Mesendoderm (in vitro differentiated cells): ENCODE results near the gene TMEM165.
A peak's percentile ranks its signal among the peaks of the same experiment; 100 is the strongest.

Source experiments
- DNase-seq: peaks from one replicate; pipeline ENCODE4 v3.0.0; 2013
- H2AK5ac ChIP-seq: 2 replicates; pipeline ENCODE4 v1.6.1; 2013; ENCODE audit warnings: low read length, inconsistent platforms
- H2BK120ac ChIP-seq: 2 replicates; pipeline ENCODE4 v1.6.1; 2013; ENCODE audit warnings: low read depth, mild to moderate bottlenecking, low read length, moderate library complexity, mixed read lengths
- H2BK15ac ChIP-seq: replicated peaks from 2 replicates; pipeline ENCODE4 v1.6.1; 2013; ENCODE audit warnings: low read depth, mild to moderate bottlenecking, moderate library complexity
- H2BK5ac ChIP-seq: 2 replicates; pipeline ENCODE4 v1.6.1; 2013; ENCODE audit warnings: low read length, inconsistent platforms
- H3K18ac ChIP-seq: 2 replicates; pipeline ENCODE4 v1.6.1; 2013; ENCODE audit warnings: mild to moderate bottlenecking, low read length, mixed read lengths
- H3K23ac ChIP-seq: one replicate; pipeline ENCODE4 v1.6.1; 2013; ENCODE audit warnings: low read length
- H3K27ac ChIP-seq: 2 replicates; pipeline ENCODE4 v1.5.1; 2013; ENCODE audit warnings: low read depth, mild to moderate bottlenecking, inconsistent platforms, low read length, moderate library complexity
- H3K27me3 ChIP-seq: 2 replicates; pipeline ENCODE4 v1.6.1; 2013; ENCODE audit warnings: low read length, control low read depth, mild to moderate bottlenecking, inconsistent platforms; ENCODE audit not compliant: insufficient read depth, poor library complexity
- H3K36me3 ChIP-seq: 2 replicates; pipeline ENCODE4 v1.6.1; 2013; ENCODE audit warnings: low read length, inconsistent platforms; ENCODE audit not compliant: control insufficient read depth, insufficient read depth
- H3K4ac ChIP-seq: one replicate; pipeline ENCODE4 v1.6.1; 2013; ENCODE audit warnings: low read depth, mild to moderate bottlenecking, low read length, moderate library complexity
- H3K4me1 ChIP-seq: 2 replicates; pipeline ENCODE4 v1.6.1; 2013; ENCODE audit warnings: low read depth, low read length, inconsistent platforms; ENCODE audit not compliant: control insufficient read depth
- H3K4me2 ChIP-seq: 2 replicates; pipeline ENCODE4 v1.6.1; 2013; ENCODE audit warnings: low read length
- H3K4me3 ChIP-seq: 2 replicates; pipeline ENCODE4 v1.5.1; 2013; ENCODE audit warnings: mild to moderate bottlenecking, low read length
- H3K56ac ChIP-seq: one replicate; pipeline ENCODE4 v1.6.1; 2013; ENCODE audit warnings: low read length
- H3K79me1 ChIP-seq: 2 replicates; pipeline ENCODE4 v1.6.1; 2013; ENCODE audit warnings: low read length, inconsistent platforms
- H3K79me2 ChIP-seq: 2 replicates; pipeline ENCODE4 v1.6.1; 2013; ENCODE audit warnings: mild to moderate bottlenecking, low read length; ENCODE audit not compliant: control insufficient read depth, insufficient read depth
- H3K9ac ChIP-seq: 2 replicates; pipeline ENCODE4 v1.6.1; 2013; ENCODE audit warnings: low read length, inconsistent platforms
- H4K5ac ChIP-seq: one replicate; pipeline ENCODE4 v1.6.1; 2013; ENCODE audit warnings: low read length
- H4K8ac ChIP-seq: one replicate; pipeline ENCODE4 v1.6.1; 2013; ENCODE audit warnings: low read depth, mild to moderate bottlenecking, control low read depth, low read length, moderate library complexity
- WGBS: extraction: QIAGEN DNeasy Blood & Tissue Kit; methylation state at CpG from one replicate; pipeline ENCODE4 v1.1.7; 2013; ENCODE audit warnings: low lambda C conversion rate, missing lambda C conversion rate; ENCODE audit not compliant: insufficient coverage; ENCODE audit errors: extremely low coverage; 5-methylcytosine and 5-hydroxymethylcytosine counted together

TMEM165 gene

GRCh38 chr4:55396308-55397125 is 760 bp downstream of the TMEM165 start:
- Histone ChIP-seq H4K8ac (peak overlapping the region; percentile 97), H2AK5ac (no peak overlapping the region), H2BK15ac (no peak overlapping the region), H2BK120ac (peak overlapping the region; percentile 30), H3K4me1 (no peaks in the 10 kb centered on the region), H4K5ac (no peak overlapping the region), H3K23ac (no peak overlapping the region), H3K27me3 (no peaks in the 10 kb centered on the region), H3K79me2 (peaks cover 45% of the 10 kb centered on the region), H3K4me3 (peak overlapping the region; percentile 90), H3K9ac (peak overlapping the region; percentile 87), H3K27ac (peak overlapping the region; percentile 84), H3K4me2 (peak overlapping the region; percentile 96), H3K18ac (peak overlapping the region; percentile 85), H3K79me1 (no peaks in the 10 kb centered on the region), H2BK5ac (peak overlapping the region; percentile 4), H3K4ac (peak overlapping the region; percentile 74), H3K36me3 (no peaks in the 10 kb centered on the region), H3K56ac (peak overlapping the region; percentile 94)
- peak; percentile 68 for DNase-seq
- no CpG with 5 or more reads among the region's 41 CpGs for WGBS

GRCh38 chr4:55397126-55397436 is 1.3 kb downstream of the TMEM165 start:
- Histone ChIP-seq H4K8ac (no peak overlapping the region), H4K5ac (no peak overlapping the region), H3K4me3 (peak overlapping the region; percentile 90), H3K4me2 (peak overlapping the region; percentile 96), H3K23ac (no peak overlapping the region), H3K4me1 (no peaks in the 10 kb centered on the region), H3K18ac (no peak overlapping the region), H3K79me1 (no peaks in the 10 kb centered on the region), H3K56ac (peak overlapping the region; percentile 94), H2BK120ac (no peak overlapping the region), H3K9ac (peak overlapping the region; percentile 87), H3K4ac (no peak overlapping the region), H3K27me3 (no peaks in the 10 kb centered on the region), H3K27ac (no peak overlapping the region), H2BK15ac (no peak overlapping the region), H2BK5ac (no peak overlapping the region), H3K79me2 (peaks cover 48% of the 10 kb centered on the region), H3K36me3 (no peaks in the 10 kb centered on the region), H2AK5ac (no peak overlapping the region)
- peak; percentile 13 for DNase-seq
- WGBS = no CpG with 5 or more reads among the region's 7 CpGs

- H3K9ac ChIP-seq = peak overlapping the region; percentile 87
- no peak overlapping the region for H2BK15ac ChIP-seq
- no CpG with 5 or more reads among the region's 15 CpGs for WGBS
- H4K8ac ChIP-seq = no peak overlapping the region
- peak overlapping the region; percentile 94 for H3K56ac ChIP-seq
- no peaks in the 10 kb centered on the region for H3K27me3 ChIP-seq
- peak; percentile 25 for DNase-seq
- no peaks in the 10 kb centered on the region for H3K36me3 ChIP-seq
- H3K4me1 ChIP-seq = no peaks in the 10 kb centered on the region
- H4K5ac ChIP-seq = no peak overlapping the region
- H3K79me1 ChIP-seq = no peaks in the 10 kb centered on the region
- peak overlapping the region; percentile 96 for H3K4me2 ChIP-seq
- H3K18ac ChIP-seq = no peak overlapping the region
- H3K23ac ChIP-seq = no peak overlapping the region
- peak overlapping the region; percentile 90 for H3K4me3 ChIP-seq
- peaks cover 50% of the 10 kb centered on the region for H3K79me2 ChIP-seq
- no peak overlapping the region for H3K27ac ChIP-seq
- no peak overlapping the region for H2BK5ac ChIP-seq
- H3K4ac ChIP-seq = no peak overlapping the region
- H2BK120ac ChIP-seq = no peak overlapping the region
- no peak overlapping the region for H2AK5ac ChIP-seq
Measured at GRCh38 chr4:55397520-55398321, 2.0 kb downstream of the TMEM165 start.

GRCh38 chr4:55398461-55398860 is 2.7 kb downstream of the TMEM165 start:
- Histone ChIP-seq H3K23ac (no peak overlapping the region), H3K79me2 (peaks cover 52% of the 10 kb centered on the region), H3K9ac (peak overlapping the region; percentile 87), H4K5ac (no peak overlapping the region), H3K18ac (no peak overlapping the region), H4K8ac (no peak overlapping the region), H3K4me2 (peak overlapping the region; percentile 96), H3K27ac (no peak overlapping the region), H3K56ac (peak overlapping the region; percentile 72), H3K4ac (no peak overlapping the region), H2BK5ac (no peak overlapping the region), H2BK120ac (no peak overlapping the region), H3K27me3 (no peaks in the 10 kb centered on the region), H3K4me3 (peak overlapping the region; percentile 43), H3K4me1 (no peaks in the 10 kb centered on the region), H3K79me1 (no peaks in the 10 kb centered on the region), H2BK15ac (no peak overlapping the region), H2AK5ac (no peak overlapping the region), H3K36me3 (no peaks in the 10 kb centered on the region)
- WGBS = no CpG with 5 or more reads among the region's 1 CpG
- no peak for DNase-seq

GRCh38 chr4:55398966-55399365 is 3.2 kb downstream of the TMEM165 start:
- H3K79me1 ChIP-seq = no peaks in the 10 kb centered on the region
- H3K56ac ChIP-seq = no peak overlapping the region
- no peak overlapping the region for H4K8ac ChIP-seq
- H3K4me3 ChIP-seq = no peak overlapping the region
- no peaks in the 10 kb centered on the region for H3K27me3 ChIP-seq
- no peaks in the 10 kb centered on the region for H3K36me3 ChIP-seq
- H2BK120ac ChIP-seq = no peak overlapping the region
- DNase-seq = no peak
- no peak overlapping the region for H3K23ac ChIP-seq
- H3K4me2 ChIP-seq = peak overlapping the region; percentile 9
- H2AK5ac ChIP-seq = no peak overlapping the region
- H3K79me2 ChIP-seq = peaks cover 55% of the 10 kb centered on the region
- peak overlapping the region; percentile 4 for H3K9ac ChIP-seq
- H3K4ac ChIP-seq = no peak overlapping the region
- no peaks in the 10 kb centered on the region for H3K4me1 ChIP-seq
- no peak overlapping the region for H2BK15ac ChIP-seq
- H3K18ac ChIP-seq = no peak overlapping the region
- WGBS = no CpG with 5 or more reads among the region's 3 CpGs
- H3K27ac ChIP-seq = no peak overlapping the region
- H4K5ac ChIP-seq = no peak overlapping the region
- H2BK5ac ChIP-seq = no peak overlapping the region
